ENCODE results near the gene WDR1.

The WDR1 gene

GRCh38 chr4:10094841-10095240 lies 21.8 kb downstream of the WDR1 start:
- no peaks in the 10 kb centered on the region for H3K9me3 ChIP-seq (ENCODE audit: low read length)
- no peak overlapping the region for H3K9ac ChIP-seq (ENCODE audit: low read length)
- H3K4me1 ChIP-seq (ENCODE audit: insufficient read depth, low read length), result peaks cover 83% of the 10 kb centered on the region
- peak overlapping the region; percentile 31 for H3K27ac ChIP-seq (ENCODE audit: low read depth, low read length)
- H3K36me3 ChIP-seq (ENCODE audit: insufficient read depth, low read length), result peaks cover 89% of the 10 kb centered on the region
- H3K27me3 ChIP-seq (ENCODE audit: control insufficient read depth in 1 of 2, insufficient read depth in 2 of 2, low read length in 2 of 2), result no peaks in the 10 kb centered on the region
- no peak overlapping the region for H3K4me3 ChIP-seq (ENCODE audit: low read depth in 1 of 2, low read length in 2 of 2)

DNA sequence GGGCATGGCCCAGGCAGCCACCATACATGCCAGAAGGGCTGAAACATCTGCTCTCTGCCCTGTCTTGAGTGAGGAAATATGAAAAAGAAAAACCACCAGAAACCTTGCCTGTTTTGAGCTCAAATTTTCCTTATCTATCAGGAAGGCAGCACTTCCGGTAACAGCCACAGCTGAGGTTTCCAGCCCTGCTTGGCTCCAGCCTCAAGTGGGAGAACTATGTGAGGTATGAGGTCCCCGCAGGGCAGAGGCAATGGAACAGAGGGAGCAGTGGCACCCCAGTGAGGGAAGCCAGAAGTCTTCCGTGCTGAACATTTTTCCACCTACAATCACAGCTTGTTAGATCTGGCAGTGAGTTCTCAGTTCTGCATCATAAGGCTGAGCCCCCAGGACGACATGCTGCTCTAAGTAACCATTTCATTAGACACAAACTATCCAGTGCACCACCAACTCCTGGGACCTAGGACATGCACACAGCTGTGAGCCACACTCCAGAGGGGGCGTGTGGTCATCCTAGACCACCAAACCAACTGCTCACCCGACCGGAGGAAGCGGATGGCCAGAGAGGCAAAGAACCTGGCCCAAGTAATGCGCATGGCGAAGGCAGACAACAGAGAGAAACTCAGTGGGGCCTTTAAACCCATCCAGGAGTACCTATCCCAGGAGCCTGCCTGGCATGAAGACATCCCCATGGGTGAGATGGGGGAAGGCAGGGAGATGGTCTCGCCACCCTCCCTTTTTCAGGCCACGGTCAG lies 22.6 kb downstream of the WDR1 start:
- Histone ChIP-seq H3K9me3 (ENCODE audit: low read length) (no peaks in the 10 kb centered on the region), H3K9ac (ENCODE audit: low read length) (no peak overlapping the region)

GRCh38 chr4:10093271-10093621 lies 23.4 kb downstream of the WDR1 start:
- peaks cover 73% of the 10 kb centered on the region for H3K4me1 ChIP-seq (ENCODE audit: insufficient read depth, low read length)
- peak overlapping the region in 1 of 2 donors; percentile 2 for H3K4me3 ChIP-seq (ENCODE audit: low read depth in 1 of 2, low read length in 2 of 2)
- no peaks in the 10 kb centered on the region for H3K27me3 ChIP-seq (ENCODE audit: control insufficient read depth in 1 of 2, insufficient read depth in 2 of 2, low read length in 2 of 2)
- H3K27ac ChIP-seq (ENCODE audit: low read depth, low read length), result peak overlapping the region; percentile 37
- no peaks in the 10 kb centered on the region for H3K9me3 ChIP-seq (ENCODE audit: low read length)
- H3K36me3 ChIP-seq (ENCODE audit: insufficient read depth, low read length), result peaks cover 90% of the 10 kb centered on the region
- no peak overlapping the region for H3K9ac ChIP-seq (ENCODE audit: low read length)

More for the DNA sequence above, 22.6 kb downstream of the WDR1 start:
- Histone ChIP-seq H3K27ac (ENCODE audit: low read depth, low read length) (peak overlapping the region; percentile 48), H3K4me1 (ENCODE audit: insufficient read depth, low read length) (peaks cover 77% of the 10 kb centered on the region), H3K27me3 (ENCODE audit: control insufficient read depth in 1 of 2, insufficient read depth in 2 of 2, low read length in 2 of 2) (no peaks in the 10 kb centered on the region), H3K4me3 (ENCODE audit: low read depth in 1 of 2, low read length in 2 of 2) (peak overlapping the region in 1 of 2 donors; percentile 2), H3K36me3 (ENCODE audit: insufficient read depth, low read length) (peaks cover 89% of the 10 kb centered on the region)

- Histone ChIP-seq H3K36me3 (ENCODE audit: insufficient read depth, low read length) (peaks cover 90% of the 10 kb centered on the region), H3K27me3 (ENCODE audit: control insufficient read depth in 1 of 2, insufficient read depth in 2 of 2, low read length in 2 of 2) (no peaks in the 10 kb centered on the region), H3K27ac (ENCODE audit: low read depth, low read length) (peak overlapping the region; percentile 55), H3K4me3 (ENCODE audit: low read depth in 1 of 2, low read length in 2 of 2) (peak overlapping the region in 1 of 2 donors; percentile 2), H3K4me1 (ENCODE audit: insufficient read depth, low read length) (peaks cover 67% of the 10 kb centered on the region), H3K9ac (ENCODE audit: low read length) (no peak overlapping the region), H3K9me3 (ENCODE audit: low read length) (no peaks in the 10 kb centered on the region)
Observed at GRCh38 chr4:10092481-10093270, 23.9 kb downstream of the WDR1 start.

DNA sequence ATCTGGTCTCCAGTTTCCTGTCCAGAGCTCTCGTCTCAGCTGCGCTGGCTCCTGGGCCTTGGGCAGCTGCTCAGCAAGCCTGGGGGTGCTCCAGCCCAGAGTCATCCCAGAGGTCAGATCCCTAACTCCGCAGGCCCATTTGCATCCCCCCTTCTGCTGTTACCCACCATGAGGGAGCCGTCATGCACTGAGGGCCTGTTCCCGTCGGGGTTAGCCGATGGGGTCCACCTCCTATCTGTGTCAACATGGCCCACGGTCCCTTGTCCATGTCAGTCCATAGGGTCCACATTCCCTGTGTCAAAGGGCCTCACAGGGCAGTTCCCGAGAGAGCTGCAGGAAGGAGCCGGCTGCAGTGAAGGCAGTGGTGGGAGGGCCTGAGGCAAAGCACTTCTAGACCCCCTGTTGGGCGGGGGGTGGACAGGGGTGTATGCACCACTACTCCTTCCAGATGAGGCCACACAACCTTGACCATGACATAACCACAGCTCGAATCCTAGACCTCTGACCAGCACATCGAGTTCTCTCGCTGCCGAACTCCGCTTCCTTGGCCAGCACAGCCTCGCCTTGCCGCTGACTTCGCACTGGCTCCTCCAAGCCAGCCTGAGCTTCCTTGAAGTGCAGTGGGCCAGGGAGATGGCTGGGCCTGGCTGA lies 24.9 kb downstream of the WDR1 start:
- H3K27ac ChIP-seq (ENCODE audit: low read depth, low read length), result peak overlapping the region; percentile 55
- no peak overlapping the region for H3K9ac ChIP-seq (ENCODE audit: low read length)
- no peaks in the 10 kb centered on the region for H3K27me3 ChIP-seq (ENCODE audit: control insufficient read depth in 1 of 2, insufficient read depth in 2 of 2, low read length in 2 of 2)
- H3K4me1 ChIP-seq (ENCODE audit: insufficient read depth, low read length), result peaks cover 57% of the 10 kb centered on the region
- H3K9me3 ChIP-seq (ENCODE audit: low read length), result no peaks in the 10 kb centered on the region
- H3K4me3 ChIP-seq (ENCODE audit: low read depth in 1 of 2, low read length in 2 of 2), result no peak overlapping the region
- peaks cover 90% of the 10 kb centered on the region for H3K36me3 ChIP-seq (ENCODE audit: insufficient read depth, low read length)

DNA sequence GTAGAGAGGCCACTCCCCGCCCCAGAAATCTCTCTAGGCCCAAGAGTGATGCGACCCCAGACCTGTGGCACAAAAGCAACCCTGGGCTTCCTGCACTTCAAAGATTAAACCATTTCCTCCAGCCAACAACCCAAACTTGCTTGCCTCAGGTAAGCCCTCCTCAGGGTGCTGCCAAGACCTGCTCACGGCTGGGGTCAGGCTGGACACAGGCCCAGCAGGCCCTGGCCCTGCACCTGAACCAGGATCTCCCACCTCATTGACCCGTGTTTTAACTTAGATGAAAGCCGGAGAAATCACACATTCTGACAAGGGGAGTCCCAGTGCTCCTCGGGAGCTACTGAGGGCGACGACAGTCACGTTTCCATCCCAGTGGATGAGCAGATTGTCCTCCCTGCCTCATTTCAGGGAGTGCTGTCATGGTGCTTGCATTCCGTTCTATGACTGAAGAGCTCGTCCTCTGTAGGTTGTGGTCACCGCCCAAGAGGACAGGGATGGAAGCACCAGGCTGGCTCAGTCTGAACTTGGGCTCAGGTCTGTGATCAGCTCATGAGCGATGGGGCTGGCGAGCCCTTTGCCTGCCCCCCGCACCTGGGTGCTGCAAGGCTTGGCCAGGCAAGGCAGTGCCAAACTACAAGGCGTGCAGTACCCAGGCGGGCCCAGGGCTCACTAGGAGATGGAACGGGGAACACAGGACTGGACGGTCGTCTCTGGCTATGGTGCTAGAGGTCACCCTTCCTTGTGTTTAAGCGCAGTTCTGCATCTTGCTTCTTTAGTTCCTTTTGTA lies 25.9 kb downstream of the WDR1 start:
- peaks cover 90% of the 10 kb centered on the region for H3K36me3 ChIP-seq (ENCODE audit: insufficient read depth, low read length)
- H3K27me3 ChIP-seq (ENCODE audit: control insufficient read depth in 1 of 2, insufficient read depth in 2 of 2, low read length in 2 of 2), result no peaks in the 10 kb centered on the region
- no peak overlapping the region for H3K9ac ChIP-seq (ENCODE audit: low read length)
- no peak overlapping the region for H3K4me3 ChIP-seq (ENCODE audit: low read depth in 1 of 2, low read length in 2 of 2)
- H3K9me3 ChIP-seq (ENCODE audit: low read length), result no peaks in the 10 kb centered on the region
- H3K27ac ChIP-seq (ENCODE audit: low read depth, low read length), result no peak overlapping the region
- peaks cover 52% of the 10 kb centered on the region for H3K4me1 ChIP-seq (ENCODE audit: insufficient read depth, low read length)

DNA sequence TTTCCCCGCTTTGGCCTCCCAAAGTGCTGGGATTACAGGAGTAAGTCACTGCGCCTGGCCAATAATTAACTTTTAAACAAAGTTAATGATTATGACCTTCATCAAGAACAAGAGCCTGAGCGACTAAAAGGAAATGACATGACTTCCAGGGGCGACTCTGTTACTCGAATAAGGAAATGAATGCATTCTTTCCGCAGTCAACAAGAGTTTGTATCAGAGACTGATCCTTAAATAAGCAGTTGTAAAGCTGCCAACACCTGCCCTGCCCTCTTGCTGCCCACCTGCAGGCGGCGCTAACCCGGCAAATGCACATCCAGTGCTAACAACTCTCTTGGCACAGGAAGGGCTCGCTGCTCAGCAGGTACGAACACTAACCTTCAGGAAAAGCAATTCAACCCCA lies 27.3 kb downstream of the WDR1 start:
- Histone ChIP-seq H3K9me3 (ENCODE audit: low read length) (no peaks in the 10 kb centered on the region), H3K36me3 (ENCODE audit: insufficient read depth, low read length) (peaks cover 90% of the 10 kb centered on the region), H3K27ac (ENCODE audit: low read depth, low read length) (no peak overlapping the region), H3K4me1 (ENCODE audit: insufficient read depth, low read length) (peaks cover 50% of the 10 kb centered on the region), H3K27me3 (ENCODE audit: control insufficient read depth in 1 of 2, insufficient read depth in 2 of 2, low read length in 2 of 2) (no peaks in the 10 kb centered on the region), H3K9ac (ENCODE audit: low read length) (no peak overlapping the region), H3K4me3 (ENCODE audit: low read depth in 1 of 2, low read length in 2 of 2) (no peak overlapping the region)

DNA sequence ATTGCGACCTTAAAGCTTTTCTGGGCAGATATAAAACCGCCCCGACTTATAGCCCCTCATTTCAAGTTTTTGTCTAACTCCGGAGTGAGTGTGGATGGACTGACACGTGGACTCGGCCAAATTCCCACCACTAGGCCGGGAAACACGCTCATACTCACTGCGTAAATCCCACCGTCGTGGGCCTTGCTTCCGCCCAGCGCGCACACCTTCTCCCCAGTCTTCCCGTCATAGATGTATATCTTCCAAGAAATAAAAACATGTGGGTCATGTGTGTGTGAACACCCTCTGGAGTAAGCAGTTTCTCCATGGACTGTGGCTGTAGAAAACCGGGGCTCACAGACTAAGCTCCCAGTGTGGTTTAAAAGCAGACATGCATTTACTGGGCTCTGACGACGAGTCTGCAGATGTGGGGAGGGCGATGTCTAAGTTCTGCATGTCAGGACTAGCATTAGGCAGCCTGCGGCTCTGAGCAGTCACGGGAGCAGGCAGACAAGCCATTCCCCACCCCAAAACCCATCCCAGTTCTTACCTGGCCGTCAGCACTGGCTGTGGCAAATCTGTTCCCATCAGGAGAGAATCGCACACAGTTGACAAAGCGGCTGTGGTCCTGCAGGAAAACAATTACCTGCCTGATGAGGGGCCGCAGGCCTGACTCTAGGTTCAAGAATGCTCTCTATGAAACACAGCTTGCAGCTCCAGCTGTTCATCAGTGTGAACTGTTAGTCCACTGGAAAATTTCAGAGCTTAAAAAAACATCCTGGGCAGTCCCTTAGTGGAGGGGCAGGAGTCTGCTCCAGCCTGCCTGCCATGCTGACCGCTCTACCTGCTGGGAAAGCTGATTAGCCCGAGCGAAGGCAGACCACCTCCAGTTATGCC lies 28.2 kb downstream of the WDR1 start:
- Histone ChIP-seq H3K36me3 (ENCODE audit: insufficient read depth, low read length) (peaks cover 92% of the 10 kb centered on the region), H3K27ac (ENCODE audit: low read depth, low read length) (no peak overlapping the region)

GRCh38 chr4:10087152-10087791 lies 29.3 kb downstream of the WDR1 start:
- Histone ChIP-seq H3K9ac (ENCODE audit: low read length) (no peak overlapping the region), H3K9me3 (ENCODE audit: low read length) (no peaks in the 10 kb centered on the region), H3K27ac (ENCODE audit: low read depth, low read length) (no peak overlapping the region), H3K4me1 (ENCODE audit: insufficient read depth, low read length) (peaks cover 29% of the 10 kb centered on the region), H3K27me3 (ENCODE audit: control insufficient read depth in 1 of 2, insufficient read depth in 2 of 2, low read length in 2 of 2) (no peaks in the 10 kb centered on the region), H3K4me3 (ENCODE audit: low read depth in 1 of 2, low read length in 2 of 2) (no peak overlapping the region), H3K36me3 (ENCODE audit: insufficient read depth, low read length) (peaks cover 97% of the 10 kb centered on the region)

More for the DNA sequence above, 28.2 kb downstream of the WDR1 start:
- H3K27me3 ChIP-seq (ENCODE audit: control insufficient read depth in 1 of 2, insufficient read depth in 2 of 2, low read length in 2 of 2), result no peaks in the 10 kb centered on the region
- no peaks in the 10 kb centered on the region for H3K9me3 ChIP-seq (ENCODE audit: low read length)
- H3K4me1 ChIP-seq (ENCODE audit: insufficient read depth, low read length), result peaks cover 40% of the 10 kb centered on the region
- no peak overlapping the region for H3K9ac ChIP-seq (ENCODE audit: low read length)
- H3K4me3 ChIP-seq (ENCODE audit: low read depth in 1 of 2, low read length in 2 of 2), result no peak overlapping the region

DNA sequence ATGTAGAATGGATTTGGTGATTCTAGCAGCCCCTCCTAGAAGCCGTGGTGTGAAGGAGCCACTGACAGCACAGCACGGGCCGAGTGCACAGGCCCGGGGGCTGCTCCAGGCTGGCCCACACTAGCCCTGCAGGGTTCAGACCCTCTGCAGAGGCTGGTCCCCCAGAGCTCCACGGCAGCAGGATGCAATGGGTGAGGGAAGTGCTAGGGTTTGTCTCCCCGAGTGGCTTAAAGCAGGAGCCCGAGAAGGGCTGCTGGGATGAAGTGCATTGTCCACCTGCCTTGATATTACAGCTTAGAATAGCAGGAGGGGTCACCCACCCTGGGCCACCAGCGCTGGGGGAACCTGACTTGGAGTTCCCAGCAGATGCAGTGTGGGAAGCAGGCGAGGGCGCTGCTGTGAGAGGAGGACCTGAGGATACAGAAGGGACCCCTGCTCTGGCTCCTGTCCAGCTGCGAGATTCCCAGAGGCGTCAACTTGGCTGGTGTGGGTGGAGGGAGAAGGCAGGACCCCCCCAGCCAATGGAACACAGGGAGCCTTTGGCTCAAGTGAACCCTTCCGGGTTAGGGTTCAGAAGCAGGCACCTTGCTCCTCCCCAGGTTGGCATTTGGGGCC lies 30.0 kb downstream of the WDR1 start:
- no peaks in the 10 kb centered on the region for H3K9me3 ChIP-seq (ENCODE audit: low read length)
- no peak overlapping the region for H3K9ac ChIP-seq (ENCODE audit: low read length)
- H3K36me3 ChIP-seq (ENCODE audit: insufficient read depth, low read length), result peaks cover 97% of the 10 kb centered on the region
- no peak overlapping the region for H3K4me3 ChIP-seq (ENCODE audit: low read depth in 1 of 2, low read length in 2 of 2)
- no peaks in the 10 kb centered on the region for H3K27me3 ChIP-seq (ENCODE audit: control insufficient read depth in 1 of 2, insufficient read depth in 2 of 2, low read length in 2 of 2)
- H3K4me1 ChIP-seq (ENCODE audit: insufficient read depth, low read length), result peaks cover 22% of the 10 kb centered on the region
- H3K27ac ChIP-seq (ENCODE audit: low read depth, low read length), result no peak overlapping the region

Data from muscle layer of colon (tissue), 2 donors.